ENCODE data around the gene ALPK1.
"Not testable (repeated sequence)": the region's sequence is repeated elsewhere in the genome, so short reads cannot be mapped to it uniquely, and the experiment has no call there.

The ALPK1 gene

GRCh38 chr4:112284662-112285411, 12.3 kb upstream of the ALPK1 start:
- no peak for DNase-seq

- no peak for DNase-seq
Observed at GRCh38 chr4:112287258-112287989, 9.7 kb upstream of the ALPK1 start.

DNA sequence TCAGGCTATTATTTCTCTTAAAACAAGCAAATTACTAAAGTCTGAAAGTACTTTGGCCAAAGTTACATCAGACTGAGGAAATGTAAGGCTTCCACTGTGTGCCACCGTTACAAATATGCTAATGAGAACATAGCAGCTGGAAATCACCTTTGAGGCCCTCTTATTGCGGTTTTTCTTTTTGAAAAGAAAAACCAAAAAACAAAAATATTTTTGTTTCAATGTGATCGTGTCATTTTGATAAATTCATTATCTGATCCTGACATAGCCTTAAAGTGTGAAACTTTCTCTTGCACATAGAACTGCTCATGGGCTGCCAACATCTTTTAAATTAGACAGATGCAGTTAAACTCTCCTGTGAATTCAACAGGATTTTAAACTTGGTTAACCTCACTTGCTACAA, 8.7 kb upstream of the ALPK1 start:
- DNase-seq: no peak

DNA sequence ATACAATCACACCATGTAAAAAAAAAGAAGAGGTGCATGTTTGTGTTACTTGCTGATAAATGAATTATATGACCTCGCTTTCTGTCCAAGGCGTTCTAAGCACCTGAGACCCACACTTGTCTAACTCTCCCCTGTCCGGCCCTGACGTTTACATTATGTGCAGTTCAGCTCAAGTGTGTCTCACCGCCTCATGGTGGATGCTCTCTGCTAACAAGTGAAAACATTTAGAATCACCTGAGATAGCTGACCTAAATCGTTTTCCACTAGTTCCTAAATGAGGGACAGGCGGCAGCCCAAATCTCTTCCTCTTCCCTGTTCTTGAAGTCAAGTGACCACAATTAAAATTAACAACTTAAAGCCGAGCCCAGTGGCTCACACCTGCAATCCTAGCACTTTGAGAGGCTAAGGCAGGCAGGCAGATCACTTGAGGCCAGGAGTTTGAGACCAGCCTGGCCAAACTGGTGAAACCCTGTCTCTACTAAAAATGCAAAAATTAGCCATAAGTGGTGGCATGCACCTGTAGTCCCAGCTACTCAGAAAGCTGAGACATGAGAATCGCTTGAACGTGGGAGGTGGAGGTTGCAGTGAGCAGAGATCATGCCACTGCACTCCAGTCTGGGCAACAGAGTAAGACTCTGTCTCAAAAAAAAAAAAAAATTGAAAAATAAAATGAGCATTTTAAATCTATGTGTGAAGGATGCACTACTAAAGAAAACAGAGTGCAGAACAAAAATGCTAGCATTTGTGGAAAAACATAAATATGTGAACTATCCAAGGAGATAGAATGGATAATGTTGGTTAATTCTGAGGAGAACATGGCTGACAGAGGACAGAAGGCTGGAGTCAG, 7.5 kb upstream of the ALPK1 start:
- DNase-seq: no peak

GRCh38 chr4:112290341-112290740, 6.8 kb upstream of the ALPK1 start:
- no peak for DNase-seq

GRCh38 chr4:112299721-112300120, 2.6 kb downstream of the ALPK1 start:
- DNase-seq: no peak

- DNase-seq: no peak
Observed at GRCh38 chr4:112302320-112303274, 5.4 kb downstream of the ALPK1 start.

GRCh38 chr4:112305477-112305876, 8.3 kb downstream of the ALPK1 start:
- DNase-seq: not testable (repeated sequence)

DNA sequence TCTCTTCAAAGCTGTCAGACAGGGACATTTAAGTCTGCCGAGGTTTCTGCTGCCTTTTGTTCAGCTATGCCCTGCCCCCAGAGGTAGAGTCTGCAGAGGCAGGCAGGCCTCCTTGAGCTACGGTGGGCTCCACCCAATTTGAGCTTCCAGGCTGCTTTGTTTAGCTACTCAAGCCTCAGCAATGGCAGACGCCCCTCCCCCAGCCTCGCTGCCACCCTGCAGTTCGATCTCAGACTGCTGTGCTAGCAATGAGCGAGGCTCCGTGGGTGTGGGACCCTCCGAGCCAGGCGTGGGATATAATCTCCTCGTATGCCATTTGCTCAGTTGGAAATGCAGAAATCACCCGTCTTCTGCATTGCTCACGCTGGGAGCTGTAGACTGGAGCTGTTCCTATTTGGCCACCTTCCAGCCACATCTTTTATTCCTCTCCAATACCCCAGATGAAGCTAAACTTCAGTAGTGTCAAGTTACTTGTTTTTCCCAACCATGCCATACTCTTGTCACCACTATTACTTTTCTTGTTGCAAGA, 12.2 kb downstream of the ALPK1 start:
- DNase-seq: not testable (repeated sequence)

DNA sequence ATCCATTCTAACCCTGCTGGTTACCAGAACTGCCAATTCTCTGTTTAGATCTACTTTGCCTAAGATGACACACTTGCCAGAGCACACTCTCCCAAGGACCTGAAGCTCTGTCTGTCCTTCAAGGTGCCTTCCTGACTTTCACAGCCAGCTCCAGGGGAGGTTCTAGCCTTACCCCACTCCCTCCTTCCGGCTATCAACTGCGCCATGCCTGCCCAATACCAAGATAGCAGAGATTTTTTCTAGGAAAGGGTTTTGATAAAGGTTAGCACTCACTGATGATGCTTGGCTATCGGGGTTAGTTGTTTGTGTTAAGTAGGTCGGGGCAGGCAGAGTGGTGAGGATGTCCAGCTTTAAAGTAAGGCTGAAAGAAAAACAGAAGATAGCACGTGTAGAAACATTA, 14.3 kb downstream of the ALPK1 start:
- no peak for DNase-seq

DNA sequence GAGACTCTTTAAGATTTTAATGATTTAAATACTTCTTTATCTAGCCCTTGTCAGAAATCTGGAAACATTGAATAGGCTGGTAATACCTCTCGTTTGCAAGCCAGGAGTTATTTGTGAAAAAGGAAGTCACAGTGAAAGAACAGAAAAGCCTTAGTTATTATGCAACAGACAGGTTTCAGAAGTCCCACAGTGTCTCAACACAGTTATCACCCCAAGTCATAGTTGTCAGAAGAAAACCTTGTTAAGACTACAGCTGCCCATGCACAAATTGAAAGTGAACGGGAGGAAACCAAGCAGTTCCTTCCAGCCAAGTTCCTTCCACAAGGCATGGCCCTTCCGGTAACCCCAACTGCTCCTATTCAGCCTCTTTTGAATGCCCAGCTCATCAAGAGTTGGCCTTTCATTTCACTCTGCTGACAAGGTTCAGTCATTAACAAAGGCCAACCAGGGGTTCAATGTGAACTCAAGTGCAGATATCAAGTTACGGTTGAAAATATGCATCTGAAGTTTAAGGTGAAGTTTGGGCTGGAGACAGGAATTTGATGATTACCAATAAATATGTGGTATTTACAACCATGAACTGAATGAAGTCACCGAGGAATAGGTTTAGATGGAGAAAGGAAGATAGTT, 15.6 kb downstream of the ALPK1 start:
- no peak for DNase-seq

GRCh38 chr4:112315446-112315845, 18.3 kb downstream of the ALPK1 start:
- DNase-seq: no peak

DNA sequence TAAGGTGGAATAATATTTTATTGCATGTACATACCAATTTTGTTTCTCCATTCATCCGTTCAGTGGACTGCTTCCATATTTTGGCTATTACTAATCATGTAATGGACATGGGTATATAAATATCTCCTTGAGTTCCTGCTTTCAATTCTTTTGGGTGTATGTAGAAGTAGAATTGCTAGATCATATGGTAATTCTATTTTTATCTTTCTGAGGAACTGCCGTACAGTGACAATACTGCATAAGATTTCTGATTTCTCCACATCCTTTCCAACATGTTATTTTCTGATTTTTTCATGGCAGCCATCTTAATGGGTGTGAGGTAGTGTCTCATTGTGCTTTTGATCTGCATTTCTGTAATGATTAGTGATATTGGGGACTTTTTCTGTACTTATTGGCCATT, 19.2 kb downstream of the ALPK1 start:
- DNase-seq: no peak

GRCh38 chr4:112318239-112319142, 21.3 kb downstream of the ALPK1 start:
- DNase-seq: no peak

- DNase-seq: peak; percentile 1
Observed at GRCh38 chr4:112321776-112322684, 24.9 kb downstream of the ALPK1 start.

DNA sequence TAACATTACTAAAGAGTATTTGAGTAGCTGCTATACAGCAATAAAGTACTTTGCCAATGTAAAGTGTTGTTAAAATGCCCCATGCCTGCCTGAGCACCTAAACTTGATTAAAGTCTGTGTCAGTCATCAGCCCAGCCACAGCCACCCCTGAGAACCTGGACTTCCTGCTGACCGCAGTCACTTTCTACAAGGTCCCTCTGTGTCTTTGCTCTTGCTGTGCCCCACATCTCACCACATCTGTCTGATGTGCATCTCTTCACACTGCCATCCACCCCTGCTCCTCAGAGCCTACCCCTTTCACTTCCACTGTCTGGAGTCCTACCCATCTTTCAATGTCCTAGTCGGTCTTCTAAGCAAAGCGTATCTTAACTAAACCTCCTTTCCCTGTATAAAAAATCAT, 25.7 kb downstream of the ALPK1 start:
- no peak for DNase-seq

DNA sequence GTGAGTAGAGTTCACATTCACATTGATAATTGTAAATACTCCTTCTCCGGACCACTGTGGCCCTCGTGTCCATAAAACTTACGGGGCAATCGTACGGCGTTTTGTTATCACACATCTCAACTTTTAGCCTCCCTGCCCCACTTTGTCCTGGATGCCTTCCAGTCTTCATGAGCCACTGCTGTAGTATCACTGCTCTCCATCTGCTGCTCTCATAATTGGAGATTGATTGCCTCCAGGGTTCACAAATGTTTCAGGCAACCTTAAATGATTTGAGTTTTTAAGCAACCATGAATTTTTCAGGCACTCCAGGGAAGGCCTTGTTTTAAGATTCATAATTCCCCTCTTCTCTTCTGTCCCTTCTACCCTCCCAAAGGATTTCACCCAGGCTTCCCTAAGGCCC, 28.4 kb downstream of the ALPK1 start:
- no peak for DNase-seq

- DNase-seq: peak; percentile 10
Observed at GRCh38 chr4:112327965-112328733, 31.0 kb downstream of the ALPK1 start.

DNA sequence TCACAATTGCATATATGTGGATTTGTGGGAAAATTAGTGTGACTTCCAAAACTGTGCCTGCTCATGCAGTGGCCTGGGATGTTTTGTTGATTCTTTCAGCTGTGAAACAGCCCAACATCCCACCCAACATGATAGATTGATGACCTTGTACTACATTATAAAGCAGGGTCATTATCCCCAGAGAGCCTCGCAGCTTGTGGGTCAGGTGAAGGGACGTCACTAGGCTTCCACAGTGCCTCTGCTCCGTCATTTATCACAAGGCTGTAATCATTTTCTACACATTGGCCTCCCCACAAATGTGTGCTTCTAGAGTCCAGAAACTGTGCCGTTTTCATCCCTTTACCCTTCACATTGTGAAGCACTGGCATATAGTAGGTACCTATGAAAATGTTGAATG, 31.6 kb downstream of the ALPK1 start:
- DNase-seq: no peak

Measured in NCI-H1436 treated with DMSO at 0.1 percent for 48 hours (cell line).